Prostate gland (tissue), 2 donors: ENCODE data around the gene PACC1.

Experiments used
- CTCF ChIP-seq, 4 experiments: fragments of 200-600 bp in 2 of 4; fragments of 450-650 bp in 2 of 4; sonication (generic) in 2 of 4; IDR thresholded peaks; 1 replicate in 3 of 4; 2 replicates in 1 of 4; pipeline ENCODE4 v1.5.1; 2016 to 2019; ENCODE audit warnings: antibody characterized with exemption in 4 of 4, mild to moderate bottlenecking in 2 of 4, moderate library complexity in 2 of 4
- POLR2A ChIP-seq: fragments of 450-650 bp; IDR thresholded peaks from one replicate; pipeline ENCODE4 v1.6.1; 2016; ENCODE audit warnings: antibody characterized with exemption, mild to moderate bottlenecking
- POLR2AphosphoS5 ChIP-seq: sonication (generic); formaldehyde crosslinking; IDR thresholded peaks from one replicate; pipeline ENCODE4 v1.6.1; 2017; ENCODE audit warnings: antibody characterized with exemption

GRCh38 chr1:212351588-212352362, 62.9 kb downstream of the PACC1 start:
- no peak for TF ChIP-seq POLR2A
- TF ChIP-seq CTCF (IDR thresholded peaks at IDR 0.05), result no peak
- no peak for TF ChIP-seq POLR2AphosphoS5
